SK-N-MC (cell line): Measurements from ENCODE around the gene GZMM.

ENCODE experiments used
- DNase-seq: peaks from one replicate; pipeline ENCODE4 v3.0.0-alpha.2; 2011; ENCODE audit warnings: low read depth, low spot score
- H3K27ac ChIP-seq: fragments of 200-600 bp; sonication (generic); 2 replicates; pipeline ENCODE4 v1.5.1; 2016; ENCODE audit warnings: mixed run types
- H3K36me3 ChIP-seq: fragments of 200-600 bp; sonication (generic); 2 replicates; pipeline ENCODE4 v1.6.1; 2017; ENCODE audit warnings: antibody characterized with exemption, low read length, mixed read lengths; ENCODE audit not compliant: insufficient read depth
- H3K4me3 ChIP-seq: fragments of 200-600 bp; sonication (generic); 2 replicates; pipeline ENCODE4 v1.5.1; 2016
- H3K9ac ChIP-seq: fragments of 200-600 bp; sonication (generic); 2 replicates; pipeline ENCODE4 v1.8.0; 2017; ENCODE audit warnings: mixed run types, mixed read lengths; ENCODE audit not compliant: insufficient read length
- H3K9me3 ChIP-seq: fragments of 200-600 bp; sonication (generic); 2 replicates; pipeline ENCODE4 v1.6.1; 2017; ENCODE audit warnings: low read depth, mild to moderate bottlenecking, antibody characterized with exemption, low read length, moderate library complexity, mixed read lengths
- EZH2 ChIP-seq: fragments of 200-600 bp; sonication (generic); IDR thresholded peaks from one replicate; pipeline ENCODE4 v1.6.1; 2017; ENCODE audit warnings: antibody characterized with exemption
- FOXP2 ChIP-seq: optimal IDR thresholded peaks from 2 replicates; pipeline ENCODE3; 2011; ENCODE audit warnings: mild to moderate bottlenecking, moderate library complexity; ENCODE audit not compliant: insufficient read depth; ENCODE audit errors: extremely low read length, control extremely low read depth
- POLR2AphosphoS5 ChIP-seq: IDR thresholded peaks from 2 replicates; pipeline ENCODE4 v1.6.1; 2012; ENCODE audit warnings: mild to moderate bottlenecking, low read depth, low read length, borderline replicate concordance

The GZMM gene

GRCh38 chr19:536031-536880, 7.6 kb upstream of the GZMM start:
- Histone ChIP-seq H3K9ac (no peak overlapping the region), H3K27ac (no peak overlapping the region), H3K4me3 (no peak overlapping the region), H3K9me3 (no peaks in the 10 kb centered on the region), H3K36me3 (peaks cover 16% of the 10 kb centered on the region; the same call in 1 of the 2 replicates)
- DNase-seq = no peak
- TF ChIP-seq EZH2 = no peak
- no peak for TF ChIP-seq FOXP2
- TF ChIP-seq POLR2AphosphoS5 = no peak

- TF ChIP-seq POLR2AphosphoS5 (no peak), EZH2 (no peak), FOXP2 (no peak)
- Histone ChIP-seq H3K36me3 (peaks cover 16% of the 10 kb centered on the region; the same call in 1 of the 2 replicates), H3K9me3 (no peaks in the 10 kb centered on the region), H3K27ac (no peak overlapping the region), H3K9ac (no peak overlapping the region), H3K4me3 (no peak overlapping the region)
- DNase-seq = no peak
Observed at GRCh38 chr19:536881-537404, 6.9 kb upstream of the GZMM start.

GRCh38 chr19:538641-539428, 5.0 kb upstream of the GZMM start:
- no peak for DNase-seq
- Histone ChIP-seq H3K27ac (no peak overlapping the region), H3K9ac (no peak overlapping the region), H3K4me3 (no peak overlapping the region), H3K36me3 (peaks cover 16% of the 10 kb centered on the region; the same call in 1 of the 2 replicates), H3K9me3 (no peaks in the 10 kb centered on the region)
- TF ChIP-seq EZH2 (no peak), FOXP2 (no peak), POLR2AphosphoS5 (no peak)

GRCh38 chr19:539429-540030, 4.3 kb upstream of the GZMM start:
- no peak overlapping the region for H3K9ac ChIP-seq
- H3K4me3 ChIP-seq = no peak overlapping the region
- H3K9me3 ChIP-seq = no peaks in the 10 kb centered on the region
- no peak for TF ChIP-seq EZH2
- no peak for TF ChIP-seq FOXP2
- no peak for TF ChIP-seq POLR2AphosphoS5
- peaks cover 16% of the 10 kb centered on the region; the same call in 1 of the 2 replicates for H3K36me3 ChIP-seq
- no peak overlapping the region for H3K27ac ChIP-seq
- no peak for DNase-seq

- Histone ChIP-seq H3K36me3 (peaks cover 15% of the 10 kb centered on the region; the same call in 1 of the 2 replicates), H3K4me3 (no peak overlapping the region), H3K9me3 (no peaks in the 10 kb centered on the region), H3K27ac (no peak overlapping the region), H3K9ac (no peak overlapping the region)
- no peak for DNase-seq
- no peak for TF ChIP-seq EZH2
- no peak for TF ChIP-seq POLR2AphosphoS5
- TF ChIP-seq FOXP2 = no peak
Observed at GRCh38 chr19:540867-541637, 2.8 kb upstream of the GZMM start.

GRCh38 chr19:541699-542098, 2.2 kb upstream of the GZMM start:
- no peaks in the 10 kb centered on the region for H3K9me3 ChIP-seq
- peaks cover 8% of the 10 kb centered on the region; the same call in 1 of the 2 replicates for H3K36me3 ChIP-seq
- no peak overlapping the region for H3K27ac ChIP-seq
- TF ChIP-seq POLR2AphosphoS5 (no peak), FOXP2 (no peak), EZH2 (no peak)
- no peak overlapping the region for H3K9ac ChIP-seq
- no peak for DNase-seq
- H3K4me3 ChIP-seq = no peak overlapping the region

- no peak overlapping the region for H3K9ac ChIP-seq
- no peak overlapping the region for H3K4me3 ChIP-seq
- H3K27ac ChIP-seq = no peak overlapping the region
- peaks cover 5% of the 10 kb centered on the region; the same call in 1 of the 2 replicates for H3K36me3 ChIP-seq
- no peaks in the 10 kb centered on the region for H3K9me3 ChIP-seq
- no peak for TF ChIP-seq POLR2AphosphoS5
- no peak for TF ChIP-seq FOXP2
- no peak for TF ChIP-seq EZH2
- no peak for DNase-seq
Observed at GRCh38 chr19:542173-542866, 1.5 kb upstream of the GZMM start.

GRCh38 chr19:547117-547516, 3.3 kb downstream of the GZMM start:
- no peak for DNase-seq
- Histone ChIP-seq H3K9me3 (no peaks in the 10 kb centered on the region), H3K36me3 (no peaks in the 10 kb centered on the region), H3K4me3 (no peak overlapping the region), H3K27ac (no peak overlapping the region), H3K9ac (no peak overlapping the region)
- TF ChIP-seq FOXP2 = no peak
- TF ChIP-seq EZH2 = no peak
- no peak for TF ChIP-seq POLR2AphosphoS5
